BJ (cell line): ENCODE data around the gene UBN1. TPM values are rescaled to one million over a fixed set of nuclear protein-coding genes. Genes with fewer than 3 reads are reported as not detected.

Source experiments
- CTCF ChIA-PET: fragments of 350-600 bp; formaldehyde crosslinking; extraction: SDS; loops from one replicate; lab custom pipeline; 2021; ENCODE audit warnings: antibody characterized with exemption, inconsistent platforms; lab: Yijun Ruan, JAX
- POLR2A ChIA-PET: fragments of 300-600 bp; sonication (Branson Sonifier 250); formaldehyde crosslinking; extraction: SDS; loops from one replicate; lab custom pipeline; 2021; ENCODE audit warnings: antibody characterized with exemption; lab: Charles Lee
- DNase-seq: peaks from one replicate; pipeline ENCODE4 v3.0.0-alpha.2; 2011; ENCODE audit warnings: low read depth
- H3K27me3 ChIP-seq: 2 replicates; pipeline ENCODE4 v1.6.0; 2011; ENCODE audit warnings: low read length; ENCODE audit not compliant: control insufficient read depth, insufficient read depth
- H3K36me3 ChIP-seq: 2 replicates; pipeline ENCODE4 v1.5.1; 2011; ENCODE audit warnings: low read length; ENCODE audit not compliant: control insufficient read depth, insufficient read depth
- H3K4me3 ChIP-seq: 2 replicates; pipeline ENCODE4 v1.5.1; 2011; ENCODE audit warnings: low read depth, mild to moderate bottlenecking, control low read depth, low read length
- polyA plus RNA-seq: library from polyadenylated mRNA; depleted of rRNA; stranded (reverse); fragments of >200 nt; gene quantifications from 2 replicates; pipeline ENCODE4 v1.2.3, GENCODE V29; 2011
- TF ChIP-seq, protein P1 (sequence below): IDR thresholded peaks from 2 replicates; pipeline ENCODE4 v1.5.1; 2011; ENCODE audit warnings: low read depth, mild to moderate bottlenecking, control low read depth, inconsistent platforms, low read length, moderate library complexity; ENCODE audit not compliant: insufficient read depth

Gene UBN1
- polyA plus RNA-seq, 1 experiment: 11.2 TPM

GRCh38 chr16:4800290-4801041 is 46.8 kb upstream of the UBN1 start:
- Histone ChIP-seq H3K27me3 (no peaks in the 10 kb centered on the region), H3K36me3 (peaks cover 9% of the 10 kb centered on the region), H3K4me3 (no peak overlapping the region)
- ChIA-PET POLR2A (no interaction called here), CTCF (interaction anchor here (0.6 kb wide), 1 partner anchor 15 kb away, joined by 4 read pairs; no protein-coding TSS in a partner anchor)
- TF ChIP-seq, protein P1, sequence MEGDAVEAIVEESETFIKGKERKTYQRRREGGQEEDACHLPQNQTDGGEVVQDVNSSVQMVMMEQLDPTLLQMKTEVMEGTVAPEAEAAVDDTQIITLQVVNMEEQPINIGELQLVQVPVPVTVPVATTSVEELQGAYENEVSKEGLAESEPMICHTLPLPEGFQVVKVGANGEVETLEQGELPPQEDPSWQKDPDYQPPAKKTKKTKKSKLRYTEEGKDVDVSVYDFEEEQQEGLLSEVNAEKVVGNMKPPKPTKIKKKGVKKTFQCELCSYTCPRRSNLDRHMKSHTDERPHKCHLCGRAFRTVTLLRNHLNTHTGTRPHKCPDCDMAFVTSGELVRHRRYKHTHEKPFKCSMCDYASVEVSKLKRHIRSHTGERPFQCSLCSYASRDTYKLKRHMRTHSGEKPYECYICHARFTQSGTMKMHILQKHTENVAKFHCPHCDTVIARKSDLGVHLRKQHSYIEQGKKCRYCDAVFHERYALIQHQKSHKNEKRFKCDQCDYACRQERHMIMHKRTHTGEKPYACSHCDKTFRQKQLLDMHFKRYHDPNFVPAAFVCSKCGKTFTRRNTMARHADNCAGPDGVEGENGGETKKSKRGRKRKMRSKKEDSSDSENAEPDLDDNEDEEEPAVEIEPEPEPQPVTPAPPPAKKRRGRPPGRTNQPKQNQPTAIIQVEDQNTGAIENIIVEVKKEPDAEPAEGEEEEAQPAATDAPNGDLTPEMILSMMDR: no peak
- no peak for DNase-seq

DNA sequence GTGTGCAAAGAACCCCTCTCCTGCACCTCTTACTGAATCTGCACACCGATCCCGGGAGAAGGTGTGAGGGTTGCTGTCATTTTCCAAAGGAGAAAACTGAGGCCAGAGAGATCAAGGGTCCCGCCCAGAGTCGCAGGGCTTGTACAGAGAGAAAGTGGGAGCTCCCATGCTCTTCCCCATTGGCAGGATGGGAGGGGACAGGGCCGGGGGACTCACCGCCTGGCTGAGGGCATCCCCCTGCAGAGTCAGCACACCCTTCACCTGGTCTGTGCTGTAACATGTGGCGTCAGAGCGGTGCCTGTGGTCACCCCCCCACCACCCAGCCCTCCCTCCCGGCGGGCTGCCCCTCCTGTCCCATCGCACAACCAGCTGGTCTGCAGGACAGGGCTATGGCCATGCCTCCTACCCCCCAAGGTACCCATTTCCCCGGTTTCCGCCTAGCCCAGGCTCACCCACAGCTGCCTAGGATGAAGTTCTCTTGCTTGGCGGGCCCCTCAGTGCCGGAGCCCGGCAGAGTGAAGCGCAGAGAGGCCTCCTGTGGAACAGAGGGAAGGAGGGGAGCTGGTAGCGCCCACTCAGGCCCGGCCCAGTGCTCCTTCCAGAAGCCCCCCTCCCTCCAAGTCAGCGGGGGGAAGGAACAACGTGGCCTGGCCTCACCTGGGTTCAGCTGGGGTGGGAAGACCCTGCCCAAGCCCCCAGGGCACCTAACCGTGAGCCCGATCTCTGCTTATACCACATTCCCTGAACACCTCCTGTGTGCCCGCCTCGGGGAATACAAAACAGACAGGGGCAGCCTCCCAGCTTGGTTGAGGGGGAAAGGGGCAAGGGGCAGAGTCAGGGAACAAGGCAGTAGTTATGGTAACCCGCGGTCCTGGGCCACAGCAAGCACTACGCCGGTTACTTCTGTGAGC is 46.0 kb upstream of the UBN1 start:
- Histone ChIP-seq H3K36me3 (peaks cover 9% of the 10 kb centered on the region), H3K27me3 (no peaks in the 10 kb centered on the region), H3K4me3 (peak overlapping the region; percentile 54)
- ChIA-PET CTCF (no interaction called here), POLR2A (no interaction called here)
- TF ChIP-seq, protein P1: no peak
- DNase-seq: no peak

DNA sequence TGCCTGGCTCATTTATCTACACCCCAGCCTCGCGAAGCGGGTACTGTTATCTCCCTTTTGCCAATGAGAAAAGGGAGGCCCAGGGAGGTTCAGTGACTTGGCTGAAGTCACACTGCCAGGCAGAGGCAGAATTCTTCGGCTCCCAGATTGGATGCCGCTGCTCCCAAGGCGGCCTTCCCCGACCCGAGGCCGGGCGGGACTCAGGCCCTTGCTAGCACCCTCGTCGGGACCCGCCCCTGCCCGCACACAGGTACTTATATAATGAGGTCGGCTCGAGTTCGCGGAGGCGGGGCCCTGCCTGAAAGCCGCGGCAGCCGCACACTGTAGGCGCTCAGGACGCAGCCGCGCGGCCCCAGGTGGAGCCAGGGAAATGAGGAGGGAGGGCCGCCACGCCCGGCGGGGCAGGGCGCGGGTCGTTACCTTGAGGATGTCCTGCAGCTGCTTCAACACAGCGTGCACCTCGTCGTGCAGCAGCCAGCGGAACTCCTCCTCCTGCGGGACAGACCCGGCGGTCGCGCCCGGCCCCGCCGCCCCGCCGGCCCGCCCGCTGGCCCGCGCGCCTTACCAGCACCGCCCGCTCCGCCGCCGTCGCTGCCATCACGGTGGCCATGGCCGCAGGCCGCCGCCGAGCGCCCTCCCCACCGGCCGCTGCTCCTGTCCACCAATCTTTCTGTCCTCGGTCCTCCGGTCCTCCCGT is 45.2 kb upstream of the UBN1 start, which contains the start of gene ROGDI:
Gene ROGDI (minus strand): TSS at position 672 of the 697 bp plus-strand sequence. CDS start 62 bp downstream, at position 610.
- ChIA-PET POLR2A (interaction anchor here (0.5 kb wide), 1 partner anchor 68 kb away, joined by 5 read pairs; the partner anchor contains the start of genes ANKS3 and DNAAF8), CTCF (interaction anchor here (1.3 kb wide), 1 partner anchor 37 kb away, joined by 3 read pairs; no protein-coding TSS in a partner anchor)
- peak within 1 kb of the TSS; percentile 54 for H3K4me3 ChIP-seq
- TF ChIP-seq, protein P1: no peak
- no peak for DNase-seq
- H3K27me3 ChIP-seq: no peaks in the 10 kb centered on the region
- peaks cover 9% of the 10 kb centered on the region for H3K36me3 ChIP-seq

GRCh38 chr16:4802659-4803287 is 44.5 kb upstream of the UBN1 start:
- ChIA-PET POLR2A (interaction anchor here (0.5 to 1.0 kb wide), 3 partner anchors 66 to 148 kb away, joined by 3 to 5 read pairs (median 3); partner anchors contain the start of genes ANKS3 and DNAAF8), CTCF (interaction anchor here (0.7 to 1.3 kb wide), 3 partner anchors 20 to 153 kb away, joined by 3 read pairs; no protein-coding TSS in a partner anchor)

More at GRCh38 chr16:4802659-4803287, 44.5 kb upstream of the UBN1 start:
- Histone ChIP-seq H3K27me3 (no peaks in the 10 kb centered on the region), H3K4me3 (peak overlapping the region; percentile 54), H3K36me3 (peaks cover 12% of the 10 kb centered on the region)
- TF ChIP-seq, protein P1: no peak
- peak; percentile 49 for DNase-seq
